Stimulated activated naive CD4-positive, alpha-beta T cell treated with Interleukin-2 at 50 U/mL for 16 hours (primary cell): ENCODE results near the gene SELENOI.
"Not testable (repeated sequence)": the region's sequence is repeated elsewhere in the genome, so short reads cannot be mapped to it uniquely, and the experiment has no call there.

Experiments
- DNase-seq: peaks from one replicate; lab custom pipeline; 2025; lab: John Stamatoyannopoulos, UW

The SELENOI gene

DNA sequence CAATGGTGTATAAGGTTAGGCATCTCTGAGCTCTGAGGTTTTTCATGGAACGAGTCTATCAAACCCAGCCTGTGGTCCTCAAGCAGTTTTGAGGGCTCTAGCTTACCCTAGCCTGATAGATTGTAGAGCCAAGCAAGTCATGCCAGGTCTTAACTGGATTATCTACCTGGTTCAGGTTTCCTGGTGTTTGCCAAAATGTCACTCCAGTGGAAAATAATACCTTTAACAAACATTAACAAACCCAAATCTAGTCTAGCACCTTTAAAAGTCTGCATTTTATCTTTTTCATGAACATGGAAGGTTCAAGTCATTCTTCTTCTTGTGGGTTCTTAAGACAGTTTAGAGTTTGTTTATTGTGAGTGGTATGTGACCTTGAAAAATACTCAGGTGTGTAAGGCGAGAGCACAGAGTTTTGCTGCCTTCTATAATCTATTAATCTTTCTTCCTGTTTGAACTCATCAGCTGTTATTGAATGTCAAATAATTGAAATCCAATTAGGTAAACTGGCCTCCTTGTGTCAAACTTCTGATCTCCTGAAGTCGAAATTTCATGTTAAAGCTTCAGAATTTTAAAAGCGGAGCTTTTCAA lies 14.0 kb downstream of the SELENOI start:
- no peak for DNase-seq

DNA sequence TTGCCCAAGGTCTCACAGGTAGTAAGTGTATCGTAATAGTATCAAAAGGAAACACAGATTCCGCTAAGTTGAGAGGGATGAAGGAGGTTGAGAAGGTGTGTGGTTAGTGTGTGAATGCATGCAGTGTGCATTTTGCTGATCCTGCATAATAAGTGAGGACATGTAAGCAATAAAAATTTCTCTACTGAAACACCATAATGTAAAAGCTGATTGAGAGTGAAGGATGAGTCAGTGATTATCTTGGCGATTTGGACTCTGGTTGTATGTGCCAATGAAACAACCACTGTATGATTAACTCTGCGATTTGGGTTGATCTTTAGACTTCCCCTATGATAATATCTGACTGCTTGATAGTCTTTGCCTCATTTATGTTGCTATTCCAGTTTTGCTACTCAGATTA lies 17.4 kb downstream of the SELENOI start:
- no peak for DNase-seq

DNA sequence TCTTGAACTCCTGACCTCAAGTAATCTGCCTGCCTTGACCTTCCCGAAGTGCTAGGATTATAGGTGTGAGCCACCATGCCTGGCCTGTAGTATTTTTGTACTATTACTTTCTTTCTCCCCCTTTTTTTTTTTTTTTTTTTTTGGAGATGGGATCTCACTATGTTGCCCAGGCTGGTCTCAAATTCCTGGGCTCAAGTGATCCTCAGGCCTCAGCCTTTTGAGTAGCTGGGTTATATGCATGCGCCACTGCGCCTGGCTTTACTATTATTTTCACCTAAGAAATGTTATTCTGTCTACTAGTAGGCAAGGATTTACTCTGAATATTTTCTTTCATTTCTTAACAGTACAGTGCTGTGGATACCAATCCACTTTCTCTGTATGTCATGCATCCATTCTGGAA lies 18.0 kb downstream of the SELENOI start:
- DNase-seq = no peak

- DNase-seq = no peak
Observed at GRCh38 chr2:26364669-26365068, 18.7 kb downstream of the SELENOI start.

GRCh38 chr2:26366957-26367356 lies 21.0 kb downstream of the SELENOI start:
- no peak for DNase-seq

DNA sequence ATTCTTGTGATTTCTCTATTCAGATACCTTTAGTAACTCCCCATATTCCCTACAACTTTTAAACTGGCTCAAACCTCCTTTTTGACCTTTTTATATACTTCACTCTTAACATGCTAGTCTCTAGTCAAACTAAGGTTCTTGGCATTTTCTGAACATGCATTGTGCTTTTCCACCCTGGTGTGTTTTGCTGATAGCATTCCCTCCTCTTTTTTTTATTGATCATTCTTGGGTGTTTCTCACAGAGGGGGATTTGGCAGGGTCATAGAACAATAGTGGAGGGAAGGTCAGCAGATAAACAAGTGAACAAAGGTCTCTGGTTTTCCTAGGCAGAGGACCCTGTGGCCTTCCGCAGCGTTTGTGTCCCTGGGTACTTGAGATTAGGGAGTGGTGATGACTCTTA lies 23.7 kb downstream of the SELENOI start:
- DNase-seq = not testable (repeated sequence)

DNA sequence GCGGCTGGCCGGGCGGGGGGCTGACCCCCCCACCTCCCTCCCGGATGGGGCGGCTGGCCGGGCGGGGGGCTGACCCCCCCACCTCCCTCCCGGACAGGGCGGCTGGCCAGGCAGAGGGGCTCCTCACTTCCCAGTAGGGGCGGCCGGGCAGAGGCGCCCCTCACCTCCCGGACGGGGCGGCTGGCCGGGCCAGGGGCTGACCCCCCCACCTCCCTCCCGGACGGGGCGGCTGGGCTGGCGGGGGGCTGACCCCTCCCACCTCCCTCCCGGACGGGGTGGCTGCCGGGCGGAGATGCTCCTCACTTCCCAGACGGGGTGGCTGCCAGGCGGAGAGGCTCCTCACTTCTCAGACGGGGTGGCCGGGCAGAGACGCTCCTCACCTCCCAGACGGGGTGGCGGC lies 25.0 kb downstream of the SELENOI start:
- DNase-seq = not testable (repeated sequence)

DNA sequence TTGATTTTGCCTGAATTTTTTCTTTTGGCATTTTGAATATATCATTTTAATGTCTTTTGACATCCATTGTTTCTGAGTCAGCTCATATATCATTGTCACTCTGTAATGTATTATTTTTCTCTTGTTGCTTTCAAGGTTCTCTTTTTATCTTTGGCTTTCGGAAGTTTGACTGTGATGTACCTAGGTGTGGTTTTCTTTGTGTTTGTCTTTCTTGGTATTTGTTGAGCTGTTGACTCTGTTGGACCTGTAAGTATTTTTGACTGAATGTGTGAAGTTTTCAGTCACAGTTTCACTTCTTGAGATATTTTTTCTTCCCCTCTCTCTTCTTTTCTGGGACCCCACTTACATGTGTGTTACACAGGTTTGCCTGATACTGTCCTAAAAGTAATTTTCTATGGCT lies 30.9 kb downstream of the SELENOI start:
- no peak for DNase-seq

GRCh38 chr2:26380281-26380680 lies 34.3 kb downstream of the SELENOI start:
- DNase-seq = no peak

DNA sequence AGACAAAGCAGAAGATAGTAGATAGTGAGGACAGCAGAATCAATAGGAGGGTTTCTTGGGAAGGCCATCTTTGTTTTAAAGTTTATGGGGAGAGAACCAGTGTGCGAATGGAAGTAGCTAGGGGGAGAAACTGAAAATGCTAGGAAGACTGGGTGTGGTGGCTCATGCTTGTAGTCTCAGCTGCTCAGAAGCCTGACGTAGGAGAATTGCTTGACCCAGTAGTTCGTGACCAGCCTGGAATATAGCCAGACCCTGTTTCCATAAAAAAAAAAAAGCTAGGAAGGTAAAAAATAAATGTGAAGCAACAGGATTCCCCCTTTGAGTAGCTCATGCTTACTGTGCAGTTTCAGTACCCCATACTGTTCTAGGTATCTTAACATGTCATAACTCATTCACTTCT lies 36.6 kb downstream of the SELENOI start:
- DNase-seq = no peak

GRCh38 chr2:26384183-26384582 lies 38.2 kb downstream of the SELENOI start:
- no peak for DNase-seq

- DNase-seq = no peak
Observed at GRCh38 chr2:26384597-26384996, 38.7 kb downstream of the SELENOI start.

- DNase-seq = no peak
Observed at GRCh38 chr2:26387189-26387588, 41.2 kb downstream of the SELENOI start.

GRCh38 chr2:26394694-26395093 lies 48.8 kb downstream of the SELENOI start:
- DNase-seq = no peak

GRCh38 chr2:26395394-26395793 lies 49.5 kb downstream of the SELENOI start:
- no peak for DNase-seq

- DNase-seq = peak; percentile 25
Observed at GRCh38 chr2:26396734-26397298, 50.9 kb downstream of the SELENOI start.

GRCh38 chr2:26399771-26400376 lies 53.9 kb downstream of the SELENOI start:
- no peak for DNase-seq

- no peak for DNase-seq
Observed at GRCh38 chr2:26400723-26401122, 54.8 kb downstream of the SELENOI start.

DNA sequence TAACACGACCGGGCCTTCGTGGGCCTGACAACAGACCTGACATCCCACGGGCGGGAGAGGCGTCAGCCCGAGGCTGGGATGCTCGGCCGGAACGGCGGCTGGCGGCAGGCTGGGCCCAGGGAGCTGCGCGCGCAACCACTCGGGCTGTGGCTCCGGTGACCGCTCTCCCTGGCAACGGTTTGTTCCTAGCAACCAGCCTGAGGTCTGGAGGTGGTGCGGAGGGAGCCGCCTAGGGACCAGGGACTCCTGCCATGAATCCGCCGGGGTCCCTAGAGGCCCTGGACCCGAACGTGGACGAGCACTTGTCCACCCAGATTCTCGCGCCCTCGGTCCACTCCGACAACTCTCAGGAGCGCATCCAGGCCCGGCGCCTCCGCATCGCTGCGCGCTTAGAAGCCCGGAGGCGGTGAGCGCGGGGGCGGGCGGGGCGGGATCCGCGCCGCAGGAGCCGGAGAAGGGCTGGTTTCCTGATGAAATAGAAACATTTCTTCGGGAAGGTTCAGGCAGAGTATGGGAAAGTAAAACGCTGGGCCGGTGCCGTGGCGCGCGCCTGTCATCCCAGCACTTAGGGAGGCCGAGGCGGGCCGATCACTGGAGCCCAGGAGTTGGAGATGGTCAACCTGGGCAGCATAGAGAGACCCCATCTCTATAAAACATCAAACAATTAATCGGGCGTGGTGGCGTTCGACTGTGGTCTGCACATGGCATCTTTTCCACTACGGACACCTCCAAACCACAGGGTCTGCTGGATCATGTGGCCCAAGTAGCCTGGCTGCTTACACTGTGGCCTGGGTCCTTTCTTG lies 56.0 kb downstream of the SELENOI start, which contains the start of gene DRC1:
Gene DRC1, plus strand, starts transcription at position 182 of the 803 bp plus-strand sequence. Its CDS starts 70 bp downstream, at position 252.
- no peak for DNase-seq

DNA sequence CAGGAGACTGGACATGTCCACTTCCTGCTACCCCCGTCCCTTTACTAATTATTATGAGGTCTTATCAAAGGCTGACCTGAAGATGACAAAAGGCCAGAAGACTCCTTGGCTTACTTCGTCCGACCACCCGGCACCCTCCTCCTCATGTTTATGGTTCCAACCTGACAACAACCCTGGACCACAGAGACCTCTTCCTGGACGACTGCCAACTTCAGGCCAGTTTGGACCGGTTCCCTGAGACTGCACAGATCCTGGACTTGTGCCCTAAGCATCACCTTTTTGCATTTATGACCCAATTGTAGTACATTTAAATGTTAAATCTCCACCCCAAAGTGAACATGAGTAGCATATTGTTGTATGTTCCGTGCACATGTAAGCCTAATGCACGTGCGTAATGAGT lies 61.6 kb downstream of the SELENOI start:
- DNase-seq = no peak

- no peak for DNase-seq
Observed at GRCh38 chr2:26409785-26410184, 63.8 kb downstream of the SELENOI start.

DNA sequence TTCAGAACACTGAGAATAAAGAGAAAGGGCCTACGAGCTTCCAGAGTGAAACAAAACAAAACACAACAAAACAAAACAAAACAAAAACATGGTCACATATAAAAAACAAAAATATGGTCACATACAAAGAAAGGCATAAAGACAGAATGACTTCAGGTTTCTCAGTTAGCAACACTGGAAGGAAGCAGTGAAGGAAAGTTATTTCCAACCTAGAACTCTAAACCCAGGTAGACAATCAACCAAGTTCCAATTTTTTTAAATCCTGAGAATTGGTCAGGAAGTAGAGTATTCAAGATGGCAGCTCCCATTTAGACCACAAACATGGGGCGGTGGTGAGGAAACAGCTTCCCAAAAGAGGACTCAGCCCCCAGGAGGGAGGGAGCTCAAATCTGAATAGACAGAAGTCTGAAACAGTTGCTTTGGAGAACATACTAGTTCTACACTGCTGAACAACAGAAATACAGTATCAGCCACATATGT lies 64.9 kb downstream of the SELENOI start:
- DNase-seq = no peak

DNA sequence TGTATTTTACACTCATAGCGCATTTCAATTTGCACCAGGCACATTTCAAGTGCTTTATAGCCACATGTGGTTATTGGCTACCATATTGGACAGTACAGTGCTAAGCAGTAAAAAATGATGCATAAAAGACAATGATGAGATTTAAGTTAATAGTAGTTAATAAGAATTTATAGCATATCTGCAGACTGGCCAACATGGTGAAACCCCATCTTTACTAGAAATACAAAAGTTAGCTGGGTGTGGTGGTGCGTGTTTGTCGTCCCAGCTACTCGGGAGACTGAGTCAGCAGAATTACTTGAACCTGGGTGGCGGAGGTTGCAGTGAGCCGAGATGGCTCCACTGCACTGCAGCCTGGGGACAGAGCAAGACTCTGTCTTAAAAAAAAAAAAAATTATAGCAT lies 65.5 kb downstream of the SELENOI start:
- no peak for DNase-seq
